ENCODE data around the gene DIAPH2. TPM values are rescaled to one million over a fixed set of nuclear protein-coding genes. Genes with fewer than 3 reads are reported as not detected.

Gene DIAPH2
- total RNA-seq, 1 experiment from 2014 or later = 10.4 TPM

DNA sequence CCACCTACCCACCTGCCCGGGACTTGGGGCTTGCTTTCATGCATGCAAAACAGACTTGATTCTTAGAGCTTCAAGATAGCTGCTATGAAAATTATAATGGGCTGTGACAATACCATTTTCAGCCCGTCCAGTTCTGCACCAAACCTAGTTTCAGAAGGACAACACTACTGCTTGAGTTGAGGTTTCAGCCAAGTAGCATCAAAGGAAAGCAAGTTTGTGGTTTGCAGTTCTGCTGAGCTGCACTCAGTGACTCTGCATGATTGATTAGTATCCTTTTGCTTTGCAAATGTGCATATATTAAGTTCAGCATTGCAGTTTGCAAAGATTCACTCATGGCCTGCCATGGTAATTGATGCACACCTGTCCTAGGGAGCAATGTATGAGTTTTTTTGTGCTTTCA is 641.8 kb downstream of the DIAPH2 start:
- no peak overlapping the region for H3K4me3 ChIP-seq (ENCODE audit: low read depth, low read length, poor library complexity, severe bottlenecking)
- ChIA-PET POLR2A (ENCODE audit: low non-redundant PET) (no interaction called here), CTCF (no interaction called here)
- no peaks in the 10 kb centered on the region for H3K9me3 ChIP-seq (ENCODE audit: low read depth, low read length, poor library complexity, severe bottlenecking)
- no peak for DNase-seq (ENCODE audit: low spot score)
- TF ChIP-seq, protein P1, sequence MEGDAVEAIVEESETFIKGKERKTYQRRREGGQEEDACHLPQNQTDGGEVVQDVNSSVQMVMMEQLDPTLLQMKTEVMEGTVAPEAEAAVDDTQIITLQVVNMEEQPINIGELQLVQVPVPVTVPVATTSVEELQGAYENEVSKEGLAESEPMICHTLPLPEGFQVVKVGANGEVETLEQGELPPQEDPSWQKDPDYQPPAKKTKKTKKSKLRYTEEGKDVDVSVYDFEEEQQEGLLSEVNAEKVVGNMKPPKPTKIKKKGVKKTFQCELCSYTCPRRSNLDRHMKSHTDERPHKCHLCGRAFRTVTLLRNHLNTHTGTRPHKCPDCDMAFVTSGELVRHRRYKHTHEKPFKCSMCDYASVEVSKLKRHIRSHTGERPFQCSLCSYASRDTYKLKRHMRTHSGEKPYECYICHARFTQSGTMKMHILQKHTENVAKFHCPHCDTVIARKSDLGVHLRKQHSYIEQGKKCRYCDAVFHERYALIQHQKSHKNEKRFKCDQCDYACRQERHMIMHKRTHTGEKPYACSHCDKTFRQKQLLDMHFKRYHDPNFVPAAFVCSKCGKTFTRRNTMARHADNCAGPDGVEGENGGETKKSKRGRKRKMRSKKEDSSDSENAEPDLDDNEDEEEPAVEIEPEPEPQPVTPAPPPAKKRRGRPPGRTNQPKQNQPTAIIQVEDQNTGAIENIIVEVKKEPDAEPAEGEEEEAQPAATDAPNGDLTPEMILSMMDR (conservative IDR thresholded peaks at IDR 0.05; ENCODE audit: low read depth, low read length) = no peak
- no peak for TF ChIP-seq EZH2 (IDR thresholded peaks at IDR 0.05; ENCODE audit: borderline replicate concordance, low read depth, low read length, poor library complexity, severe bottlenecking)
- no peaks in the 10 kb centered on the region for H3K27me3 ChIP-seq (replicated peaks; ENCODE audit: insufficient read depth, low read depth, low read length, poor library complexity)
- no TSS peak for BruUV-seq (replicated peaks)
- no peak overlapping the region for H3K27ac ChIP-seq (ENCODE audit: low read depth, low read length, poor library complexity, severe bottlenecking)
- H3K4me1 ChIP-seq (ENCODE audit: insufficient read depth, low read length, poor library complexity, severe bottlenecking) = no peaks in the 10 kb centered on the region
- intact Hi-C loops (cut with micrococcal nuclease; ENCODE audit: unreplicated experiment) = no loop called here
- no peaks in the 10 kb centered on the region for H3K36me3 ChIP-seq (ENCODE audit: insufficient read depth, low read length, poor library complexity, severe bottlenecking)

DNA sequence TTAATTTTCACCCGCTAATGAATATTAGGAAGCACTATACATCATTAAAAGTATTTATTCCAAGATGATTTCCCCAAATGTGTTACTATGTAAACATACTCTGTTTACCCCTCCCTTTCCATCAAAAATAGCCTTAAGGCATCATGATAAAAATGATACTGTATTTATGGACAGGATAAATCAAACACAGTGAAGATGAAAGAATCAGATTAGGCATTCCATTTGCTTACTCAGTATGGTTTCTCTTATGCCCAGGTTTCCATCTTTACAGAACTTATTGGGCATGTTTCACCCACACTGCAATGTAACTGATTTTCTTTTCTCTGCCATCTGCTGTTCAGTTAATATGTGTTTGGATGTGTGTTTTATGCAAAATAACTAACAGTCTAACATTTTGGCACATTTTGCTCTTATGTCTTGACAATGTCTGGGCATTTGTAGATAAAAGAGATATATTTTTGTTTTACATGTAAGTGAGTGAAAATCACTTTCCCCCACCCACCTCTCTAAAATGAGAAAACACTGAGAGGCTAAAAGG is 644.3 kb downstream of the DIAPH2 start:
- no peak overlapping the region for H3K4me3 ChIP-seq (ENCODE audit: low read depth, low read length, poor library complexity, severe bottlenecking)
- ChIA-PET CTCF (no interaction called here), POLR2A (ENCODE audit: low non-redundant PET) (no interaction called here)
- no peak for TF ChIP-seq EZH2 (IDR thresholded peaks at IDR 0.05; ENCODE audit: borderline replicate concordance, low read depth, low read length, poor library complexity, severe bottlenecking)
- TF ChIP-seq, protein P1 (conservative IDR thresholded peaks at IDR 0.05; ENCODE audit: low read depth, low read length) = no peak
- H3K4me1 ChIP-seq (ENCODE audit: insufficient read depth, low read length, poor library complexity, severe bottlenecking) = no peaks in the 10 kb centered on the region
- intact Hi-C loops (cut with micrococcal nuclease; ENCODE audit: unreplicated experiment) = no loop called here
- no peak overlapping the region for H3K27ac ChIP-seq (ENCODE audit: low read depth, low read length, poor library complexity, severe bottlenecking)
- DNase-seq (ENCODE audit: low spot score) = no peak
- H3K9me3 ChIP-seq (ENCODE audit: low read depth, low read length, poor library complexity, severe bottlenecking) = no peaks in the 10 kb centered on the region
- BruUV-seq (replicated peaks) = no TSS peak
- no peaks in the 10 kb centered on the region for H3K36me3 ChIP-seq (ENCODE audit: insufficient read depth, low read length, poor library complexity, severe bottlenecking)
- H3K27me3 ChIP-seq (replicated peaks; ENCODE audit: insufficient read depth, low read depth, low read length, poor library complexity) = no peaks in the 10 kb centered on the region

DNA sequence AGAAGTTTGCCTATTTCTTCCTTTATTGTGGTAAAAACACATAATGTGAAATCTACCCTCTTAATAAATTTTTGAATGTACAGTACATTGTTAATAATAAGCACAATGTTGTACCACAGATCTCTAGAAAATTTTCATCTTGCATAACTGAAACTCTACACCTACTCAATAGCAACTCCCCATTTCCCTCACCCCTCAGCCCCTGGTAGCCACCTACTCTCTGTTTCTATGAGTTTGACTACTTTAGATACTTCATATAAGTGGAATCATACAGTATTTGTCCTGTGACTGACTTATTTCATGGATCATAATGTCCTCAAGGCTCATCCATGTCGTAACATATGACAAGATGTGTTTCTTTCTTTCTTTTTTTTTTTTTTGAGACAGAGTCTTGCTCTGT is 645.5 kb downstream of the DIAPH2 start:
- DNase-seq (ENCODE audit: low spot score) = no peak
- Histone ChIP-seq H3K4me1 (ENCODE audit: insufficient read depth, low read length, poor library complexity, severe bottlenecking) (no peaks in the 10 kb centered on the region), H3K36me3 (ENCODE audit: insufficient read depth, low read length, poor library complexity, severe bottlenecking) (no peaks in the 10 kb centered on the region), H3K9me3 (ENCODE audit: low read depth, low read length, poor library complexity, severe bottlenecking) (no peaks in the 10 kb centered on the region), H3K27me3 (replicated peaks; ENCODE audit: insufficient read depth, low read depth, low read length, poor library complexity) (no peaks in the 10 kb centered on the region), H3K4me3 (ENCODE audit: low read depth, low read length, poor library complexity, severe bottlenecking) (no peak overlapping the region), H3K27ac (ENCODE audit: low read depth, low read length, poor library complexity, severe bottlenecking) (no peak overlapping the region)
- no TSS peak for BruUV-seq (replicated peaks)
- TF ChIP-seq EZH2 (IDR thresholded peaks at IDR 0.05; ENCODE audit: borderline replicate concordance, low read depth, low read length, poor library complexity, severe bottlenecking) = no peak
- TF ChIP-seq, protein P1 (conservative IDR thresholded peaks at IDR 0.05; ENCODE audit: low read depth, low read length) = no peak
- intact Hi-C loops (cut with micrococcal nuclease; ENCODE audit: unreplicated experiment) = no loop called here
- POLR2A ChIA-PET (ENCODE audit: low non-redundant PET) = no interaction called here
- CTCF ChIA-PET = no interaction called here
